ENCODE data around the gene NFATC1.

NFATC1 gene

GRCh38 chr18:79379251-79379905 is 16.4 kb upstream of the NFATC1 start:
- no peak overlapping the region for H2AK5ac ChIP-seq (ENCODE audit: low read depth, low read length)
- H3K9me3 ChIP-seq (replicated peaks in 1 of 2; ENCODE audit: control insufficient read depth in 2 of 2, insufficient read depth in 1 of 2, low read depth in 1 of 2, low read length in 2 of 2) = no peaks in the 10 kb centered on the region
- no peak overlapping the region for H2BK5ac ChIP-seq (ENCODE audit: low read length)
- no peak overlapping the region for H2BK12ac ChIP-seq (ENCODE audit: low read length)
- no peak overlapping the region for H3K23ac ChIP-seq (ENCODE audit: low read depth, low read length, poor library complexity)
- no peak overlapping the region for H3K4me2 ChIP-seq (ENCODE audit: insufficient read depth, low read length, poor library complexity, severe bottlenecking)
- peaks cover 8 to 25% of the 10 kb centered on the region in 2 donors for H3K36me3 ChIP-seq (replicated peaks in 1 of 2; ENCODE audit: control insufficient read depth in 2 of 2, insufficient read depth in 2 of 2, low read length in 2 of 2)
- no peak overlapping the region for H3K4me3 ChIP-seq (ENCODE audit: low read length in 2 of 2)
- H3K18ac ChIP-seq (ENCODE audit: low read length) = no peak overlapping the region
- peaks cover 0 to 3% of the 10 kb centered on the region in 2 donors for H3K4me1 ChIP-seq (ENCODE audit: control insufficient read depth in 2 of 2, insufficient read depth in 1 of 2, low read depth in 1 of 2, low read length in 2 of 2)
- H3K4ac ChIP-seq (ENCODE audit: low read length) = no peak overlapping the region
- H3K27ac ChIP-seq (replicated peaks; ENCODE audit: low read length) = no peak overlapping the region
- no peak for DNase-seq (ENCODE audit: low spot score)
- no peak overlapping the region for H2BK120ac ChIP-seq (ENCODE audit: low read depth, low read length)
- no CpG with 5 or more reads among the region's 22 CpGs for WGBS, 2 donors (ENCODE audit: extremely low coverage in 2 of 2, insufficient read length in 2 of 2, insufficient replicate concordance in 1 of 2)
- no peak overlapping the region for H4K8ac ChIP-seq (ENCODE audit: low read depth, low read length)
- no peak overlapping the region for H4K91ac ChIP-seq (ENCODE audit: low read depth, low read length, poor library complexity)
- H3K79me1 ChIP-seq (ENCODE audit: low read depth, low read length) = peaks cover 2% of the 10 kb centered on the region
- no peak overlapping the region for H3K14ac ChIP-seq (ENCODE audit: low read length)
- H2BK15ac ChIP-seq (ENCODE audit: low read length) = no peak overlapping the region
- peak overlapping the region; percentile 72 for H2AFZ ChIP-seq (ENCODE audit: low read length)
- no peaks in the 10 kb centered on the region for H3K27me3 ChIP-seq (ENCODE audit: control insufficient read depth in 3 of 3, insufficient read depth in 3 of 3, low read depth in 1 of 3, low read length in 3 of 3)
- H3K9ac ChIP-seq (ENCODE audit: low read depth, low read length, poor library complexity) = no peak overlapping the region

GRCh38 chr18:79379931-79380815 is 15.6 kb upstream of the NFATC1 start:
- Histone ChIP-seq H3K79me1 (ENCODE audit: low read depth, low read length) (peaks cover 2% of the 10 kb centered on the region), H3K4me3 (ENCODE audit: low read length in 2 of 2) (no peak overlapping the region), H2BK12ac (ENCODE audit: low read length) (no peak overlapping the region), H4K8ac (ENCODE audit: low read depth, low read length) (no peak overlapping the region), H2BK120ac (ENCODE audit: low read depth, low read length) (peak overlapping the region; percentile 67), H3K9me3 (replicated peaks in 1 of 2; ENCODE audit: control insufficient read depth in 2 of 2, insufficient read depth in 1 of 2, low read depth in 1 of 2, low read length in 2 of 2) (no peaks in the 10 kb centered on the region), H3K14ac (ENCODE audit: low read length) (no peak overlapping the region), H3K27ac (replicated peaks; ENCODE audit: low read length) (no peak overlapping the region), H3K9ac (ENCODE audit: low read depth, low read length, poor library complexity) (no peak overlapping the region), H3K4me1 (ENCODE audit: control insufficient read depth in 2 of 2, insufficient read depth in 1 of 2, low read depth in 1 of 2, low read length in 2 of 2) (peaks cover 0 to 3% of the 10 kb centered on the region in 2 donors), H4K91ac (ENCODE audit: low read depth, low read length, poor library complexity) (peak overlapping the region; percentile 0), H2BK5ac (ENCODE audit: low read length) (no peak overlapping the region), H2AK5ac (ENCODE audit: low read depth, low read length) (peak overlapping the region; percentile 21), H3K4ac (ENCODE audit: low read length) (no peak overlapping the region), H3K4me2 (ENCODE audit: insufficient read depth, low read length, poor library complexity, severe bottlenecking) (no peak overlapping the region), H3K18ac (ENCODE audit: low read length) (no peak overlapping the region), H3K27me3 (ENCODE audit: control insufficient read depth in 3 of 3, insufficient read depth in 3 of 3, low read depth in 1 of 3, low read length in 3 of 3) (no peaks in the 10 kb centered on the region), H3K23ac (ENCODE audit: low read depth, low read length, poor library complexity) (peak overlapping the region; percentile 74), H3K36me3 (replicated peaks in 1 of 2; ENCODE audit: control insufficient read depth in 2 of 2, insufficient read depth in 2 of 2, low read length in 2 of 2) (peaks cover 8 to 20% of the 10 kb centered on the region in 2 donors), H2BK15ac (ENCODE audit: low read length) (no peak overlapping the region), H2AFZ (ENCODE audit: low read length) (no peak overlapping the region)
- no CpG with 5 or more reads among the region's 40 CpGs for WGBS, 2 donors (ENCODE audit: extremely low coverage in 2 of 2, insufficient read length in 2 of 2, insufficient replicate concordance in 1 of 2)
- no peak for DNase-seq (ENCODE audit: low spot score)

- no peak overlapping the region for H3K9ac ChIP-seq (ENCODE audit: low read depth, low read length, poor library complexity)
- peak overlapping the region; percentile 25 for H3K23ac ChIP-seq (ENCODE audit: low read depth, low read length, poor library complexity)
- WGBS, 2 donors (ENCODE audit: extremely low coverage in 2 of 2, insufficient read length in 2 of 2, insufficient replicate concordance in 1 of 2) = no CpG with 5 or more reads among the region's 30 CpGs
- peaks cover 8 to 15% of the 10 kb centered on the region in 2 donors for H3K36me3 ChIP-seq (replicated peaks in 1 of 2; ENCODE audit: control insufficient read depth in 2 of 2, insufficient read depth in 2 of 2, low read length in 2 of 2)
- no peak overlapping the region for H2AK5ac ChIP-seq (ENCODE audit: low read depth, low read length)
- DNase-seq (ENCODE audit: low spot score) = no peak
- H2BK120ac ChIP-seq (ENCODE audit: low read depth, low read length) = peak overlapping the region; percentile 67
- no peaks in the 10 kb centered on the region for H3K9me3 ChIP-seq (replicated peaks in 1 of 2; ENCODE audit: control insufficient read depth in 2 of 2, insufficient read depth in 1 of 2, low read depth in 1 of 2, low read length in 2 of 2)
- H3K14ac ChIP-seq (ENCODE audit: low read length) = no peak overlapping the region
- H4K8ac ChIP-seq (ENCODE audit: low read depth, low read length) = no peak overlapping the region
- H3K4me3 ChIP-seq (ENCODE audit: low read length in 2 of 2) = no peak overlapping the region
- H2BK15ac ChIP-seq (ENCODE audit: low read length) = no peak overlapping the region
- no peak overlapping the region for H4K91ac ChIP-seq (ENCODE audit: low read depth, low read length, poor library complexity)
- H3K4ac ChIP-seq (ENCODE audit: low read length) = no peak overlapping the region
- H3K18ac ChIP-seq (ENCODE audit: low read length) = no peak overlapping the region
- H3K79me1 ChIP-seq (ENCODE audit: low read depth, low read length) = peaks cover 2% of the 10 kb centered on the region
- no peaks in the 10 kb centered on the region for H3K27me3 ChIP-seq (ENCODE audit: control insufficient read depth in 3 of 3, insufficient read depth in 3 of 3, low read depth in 1 of 3, low read length in 3 of 3)
- peaks cover 3 to 5% of the 10 kb centered on the region in 2 donors for H3K4me1 ChIP-seq (ENCODE audit: control insufficient read depth in 2 of 2, insufficient read depth in 1 of 2, low read depth in 1 of 2, low read length in 2 of 2)
- H3K27ac ChIP-seq (replicated peaks; ENCODE audit: low read length) = no peak overlapping the region
- H2AFZ ChIP-seq (ENCODE audit: low read length) = no peak overlapping the region
- no peak overlapping the region for H3K4me2 ChIP-seq (ENCODE audit: insufficient read depth, low read length, poor library complexity, severe bottlenecking)
- H2BK12ac ChIP-seq (ENCODE audit: low read length) = no peak overlapping the region
- no peak overlapping the region for H2BK5ac ChIP-seq (ENCODE audit: low read length)
Observed at GRCh38 chr18:79380816-79381806, 14.6 kb upstream of the NFATC1 start.

Measured in neuronal stem cell (in vitro differentiated cells).